Adrenal gland (tissue), 12 donors: ENCODE measurements around the gene LARP1. TPM values are rescaled to one million over a fixed set of nuclear protein-coding genes. Genes with fewer than 3 reads are reported as not detected.
"Not testable (repeated sequence)": the region's sequence is repeated elsewhere in the genome, so short reads cannot be mapped to it uniquely, and the experiment has no call there.

Experiments
- DNase-seq, 7 donors: peaks; one replicate each; pipeline ENCODE4 v3.0.0-alpha.2; 2019 to 2020
- H3K27ac ChIP-seq, 5 donors: fragments of 200-600 bp; sonication (generic) in 4 of 5; 1 replicate in 3 of 5; 2 replicates in 2 of 5; pipeline versions ENCODE4 v1.5.1 to v1.8.0; 2016 to 2020; ENCODE audit warnings: mild to moderate bottlenecking in 1 of 5
- H3K27me3 ChIP-seq: fragments of 200-600 bp; 2 replicates; pipeline ENCODE4 v1.8.0; 2021
- H3K36me3 ChIP-seq, 2 donors: fragments of 200-600 bp; replicated peaks in 1 of 2; 1 replicate in 1 of 2; 2 replicates in 1 of 2; pipeline versions ENCODE4 v1.5.1 to v1.8.0; 2018 to 2022
- H3K4me1 ChIP-seq, 2 donors: fragments of 200-600 bp; replicated peaks in 1 of 2; 1 replicate in 1 of 2; 2 replicates in 1 of 2; pipeline versions ENCODE4 v1.5.1 to v1.8.0; 2018 to 2021
- H3K4me3 ChIP-seq, 4 donors: fragments of 200-600 bp; sonication (generic) in 3 of 4; one replicate each; pipeline ENCODE4 v1.5.1; 2016 to 2018
- H3K9me3 ChIP-seq, 3 donors: fragments of 200-600 bp; sonication (generic) in 1 of 3; replicated peaks in 1 of 3; 1 replicate in 2 of 3; 2 replicates in 1 of 3; pipeline versions ENCODE4 v1.5.1 to v1.8.0; 2016 to 2021
- CTCF ChIP-seq, 6 experiments: fragments of 450-650 bp in 4 of 6; fragments of 200-600 bp in 2 of 6; sonication (generic) in 1 of 6; IDR thresholded peaks; 1 replicate in 5 of 6; 2 replicates in 1 of 6; pipeline versions ENCODE4 v1.5.1 to v1.8.0; 2016 to 2021; ENCODE audit warnings: antibody characterized with exemption in 6 of 6, mild to moderate bottlenecking in 2 of 6, moderate library complexity in 1 of 6
- POLR2A ChIP-seq, 2 donors: fragments of 450-650 bp; IDR thresholded peaks; one replicate each; pipeline ENCODE4 v1.6.1; 2017; ENCODE audit warnings: antibody characterized with exemption in 2 of 2, mild to moderate bottlenecking in 2 of 2, moderate library complexity in 1 of 2
- WGBS, 4 donors: extraction: QIAGEN DNeasy Blood & Tissue Kit in 2 of 4; methylation state at CpG; one replicate each; pipeline versions ENCODE4 v1.1.5 to v1.1.7; 2013 to 2017; 5-methylcytosine and 5-hydroxymethylcytosine counted together
- intact Hi-C, 2 donors: fragments of 100-400 bp; cut with DNase I; formaldehyde crosslinking; loops; one replicate each; pipeline versions ENCODE4 v1.14.1 to v1.15.0; 2022 to 2023
- polyA plus RNA-seq, 3 donors: library from polyadenylated mRNA; stranded (reverse); fragments of 200-250 nt in 2 of 3; fragments of 350-450 nt in 1 of 3; fragmentation: Illumina TruSeq in 1 of 3; extraction: RNeasy Lipid Tissue Mini Kit (QIAGEN cat#74804) in 1 of 3; gene quantifications; one replicate each; pipeline ENCODE4 v1.2.3, GENCODE V29; 2013 to 2014
- total RNA-seq, 9 donors: library from RNA; depleted of rRNA in 4 of 9; stranded (reverse); fragments of >200 nt in 4 of 9; fragments of 120-200 nt in 1 of 9; fragmentation: NEBNext Ultra II Directional in 1 of 9; extraction: Animal tissue kit (Norgen Biotek cat#: 25700) in 1 of 9; gene quantifications; one replicate each; pipeline versions ENCODE4 v1.1.0 to v1.2.4, GENCODE V29; 2013 to 2023
- donor health status: healthy with polysubstance abuse.
- donor health status: Bipolar disorder and iron deficiency.
- donor health status: DM: yes; HTN: yes; CAD: no.
- donor health status: DM: no; HTN: no; CAD: no.
- donor health status: DM: no; HTN: no; CAD: no.
- donor health status: DM: yes; HTN: yes; CAD: no.

The LARP1 gene
- total and polyA plus RNA-seq, 12 donors = 30.5 to 209 (median 126) TPM

GRCh38 chr5:154729613-154730012 lies 25.6 kb upstream of the LARP1 start:
- H3K27ac ChIP-seq = no peak overlapping the region
- TF ChIP-seq CTCF (IDR thresholded peaks at IDR 0.05) (no peak), POLR2A (IDR thresholded peaks at IDR 0.05) (no peak)
- no peaks in the 10 kb centered on the region for H3K36me3 ChIP-seq
- DNase-seq = no peak
- H3K4me1 ChIP-seq = peaks cover 0 to under 1% of the 10 kb centered on the region in 2 donors
- intact Hi-C loops = no loop called here
- no peaks in the 10 kb centered on the region for H3K27me3 ChIP-seq
- no peaks in the 10 kb centered on the region for H3K9me3 ChIP-seq
- H3K4me3 ChIP-seq = no peak overlapping the region
- WGBS, 4 donors = 88 to 93% (median 91%) methylated on average over 3 of the region's 3 CpGs

GRCh38 chr5:154730761-154731160 lies 24.4 kb upstream of the LARP1 start:
- WGBS, 4 donors = 94 to 99% (median 96%) methylated on average over 8 of the region's 8 CpGs
- intact Hi-C loops, H3K9me3 ChIP-seq, H3K36me3 ChIP-seq, H3K4me3 ChIP-seq, H3K27ac ChIP-seq, H3K27me3 ChIP-seq, DNase-seq, H3K4me1 ChIP-seq: not testable (repeated sequence)

- DNase-seq = no peak
- TF ChIP-seq CTCF (IDR thresholded peaks at IDR 0.05) = no peak
- no peak for TF ChIP-seq POLR2A (IDR thresholded peaks at IDR 0.05)
- 94 to 98% (median 96%) methylated on average over 1 of the region's 1 CpG for WGBS, 4 donors
- Histone ChIP-seq H3K9me3 (no peaks in the 10 kb centered on the region), H3K4me1 (no peaks in the 10 kb centered on the region), H3K27ac (no peak overlapping the region), H3K36me3 (no peaks in the 10 kb centered on the region), H3K27me3 (no peaks in the 10 kb centered on the region), H3K4me3 (no peak overlapping the region)
- intact Hi-C loops = no loop called here
Observed at GRCh38 chr5:154732212-154732611, 23.0 kb upstream of the LARP1 start.

- intact Hi-C loops = no loop called here
- WGBS, 4 donors = 74 to 80% (median 76%) methylated on average over 7 of the region's 7 CpGs
- Histone ChIP-seq H3K36me3 (no peaks in the 10 kb centered on the region), H3K27me3 (no peaks in the 10 kb centered on the region), H3K4me3 (no peak overlapping the region), H3K4me1 (no peaks in the 10 kb centered on the region), H3K9me3 (no peaks in the 10 kb centered on the region), H3K27ac (no peak overlapping the region)
- TF ChIP-seq CTCF (IDR thresholded peaks at IDR 0.05) = no peak
- no peak for TF ChIP-seq POLR2A (IDR thresholded peaks at IDR 0.05)
- DNase-seq = no peak
Observed at GRCh38 chr5:154734370-154735248, 20.6 kb upstream of the LARP1 start.

- H3K9me3 ChIP-seq, H3K4me3 ChIP-seq, H3K27ac ChIP-seq, H3K36me3 ChIP-seq, DNase-seq, H3K27me3 ChIP-seq, H3K4me1 ChIP-seq, intact Hi-C loops: not testable (repeated sequence)
- WGBS, 4 donors = 95 to 99% (median 98%) methylated on average over 7 of the region's 7 CpGs
Observed at GRCh38 chr5:154735362-154735761, 19.8 kb upstream of the LARP1 start.

- 96 to 100% (median 98%) methylated on average over 1 of the region's 1 CpG for WGBS, 4 donors
- DNase-seq, intact Hi-C loops, H3K4me3 ChIP-seq, H3K27ac ChIP-seq, H3K9me3 ChIP-seq, H3K36me3 ChIP-seq, H3K27me3 ChIP-seq: not testable (repeated sequence)
- peaks cover 6 to 15% of the 10 kb centered on the region in 2 donors for H3K4me1 ChIP-seq
Observed at GRCh38 chr5:154736372-154736771, 18.8 kb upstream of the LARP1 start.
